Heart right ventricle (tissue), 16 donors: ENCODE results near the gene DPYSL3. TPM values are rescaled to one million over a fixed set of nuclear protein-coding genes. Genes with fewer than 3 reads are reported as not detected.
A peak's percentile ranks its signal among the peaks of the same experiment; 100 is the strongest.

ENCODE experiments used
- ATAC-seq, 8 donors: fragments of 200-7000 bp; cut with Tn5 transposase; one replicate each; pipeline ENCODE4 v1.9.1; 2020; ENCODE audit warnings: mild to moderate bottlenecking in 8 of 8, moderate library complexity in 8 of 8, moderate number of reproducible peaks in 1 of 8
- DNase-seq, 2 donors: peaks; one replicate each; pipeline ENCODE4 v3.0.0-alpha.2; 2020
- H3K27ac ChIP-seq, 10 donors: fragments of 200-600 bp; sonication (generic) in 2 of 10; one replicate each; pipeline versions ENCODE4 v1.5.0 to v1.8.0; 2020 to 2022; ENCODE audit warnings: mild to moderate bottlenecking in 3 of 10
- H3K27me3 ChIP-seq, 7 donors: fragments of 200-600 bp; one replicate each; pipeline ENCODE4 v1.8.0; 2021 to 2022; ENCODE audit warnings: mild to moderate bottlenecking in 2 of 7
- H3K36me3 ChIP-seq, 9 donors: fragments of 200-600 bp; sonication (generic) in 1 of 9; one replicate each; pipeline versions ENCODE4 v1.5.0 to v1.8.0; 2020 to 2022; ENCODE audit warnings: mild to moderate bottlenecking in 2 of 9
- H3K4me1 ChIP-seq, 9 donors: fragments of 200-600 bp; sonication (generic) in 1 of 9; one replicate each; pipeline versions ENCODE4 v1.5.0 to v1.8.0; 2020 to 2022; ENCODE audit warnings: mild to moderate bottlenecking in 4 of 9
- H3K4me3 ChIP-seq, 10 donors: fragments of 200-600 bp; sonication (generic) in 2 of 10; one replicate each; pipeline versions ENCODE4 v1.5.0 to v1.8.0; 2020 to 2022; ENCODE audit warnings: mild to moderate bottlenecking in 7 of 10, moderate library complexity in 2 of 10
- H3K9me3 ChIP-seq, 11 donors: fragments of 200-600 bp in 10 of 11; sonication (generic) in 2 of 11; one replicate each; pipeline versions ENCODE4 v1.5.0 to v1.8.0; 2013 to 2022; ENCODE audit warnings: mild to moderate bottlenecking in 2 of 11, control low read depth in 1 of 11, moderate library complexity in 1 of 11
- CTCF ChIP-seq, 9 donors: fragments of 200-600 bp; sonication (generic) in 2 of 9; IDR thresholded peaks; one replicate each; pipeline versions ENCODE4 v1.5.0 to v1.8.0; 2021 to 2022; ENCODE audit warnings: antibody characterized with exemption in 9 of 9, mild to moderate bottlenecking in 5 of 9, moderate library complexity in 1 of 9
- WGBS, 2 donors: extraction: QIAGEN DNeasy Blood & Tissue Kit; methylation state at CpG; one replicate each; pipeline ENCODE4 v1.1.7; 2013; ENCODE audit warnings: inconsistent platforms in 1 of 2; 5-methylcytosine and 5-hydroxymethylcytosine counted together
- intact Hi-C, 10 donors: fragments of 100-400 bp; cut with DNase I; formaldehyde crosslinking; loops; one replicate each; pipeline versions ENCODE4 v1.11.1 to v1.14.2; 2022
- polyA plus RNA-seq, 2 donors: library from polyadenylated mRNA; stranded (reverse); fragments of 200-250 nt; gene quantifications; one replicate each; pipeline ENCODE4 v1.2.3, GENCODE V29; 2013
- total RNA-seq, 10 donors: library from RNA; stranded (reverse); fragmentation: NEBNext Ultra II Directional in 3 of 10; extraction: Animal tissue kit (Norgen Biotek cat#: 25700) in 3 of 10; gene quantifications; one replicate each; pipeline versions ENCODE4 v1.2.1 to v1.2.4, GENCODE V29; 2021 to 2023
- donor health status: Arrhythmogenic right ventricular cardiomyopathy.
- donor health status: ischemic (EF 13 %, LVEDD 7.1; RV severe dilation, severe dysfunction).
- donor health status: healthy with polysubstance abuse.
- donor health status: DM: no; HTN: yes; CAD: no.
- donor health status: DM: no; HTN: no; CAD: no.
- donor health status: ischemic (EF 25% LVEDD 6.9; RV normal size, moderate dysfunction).
- donor health status: ischemic (EF 25% LVEDD 5.7; RV mildly dilated, moderate dysfunction).
- donor health status: healthy.
- donor health status: DM: yes; HTN: yes; CAD: no.
- donor health status: Ischemic cardiomyopathy.
- donor health status: ischemic (EF 35%, LVEDD 5.7; RV mildly dilated, moderate dysfunction).
- donor health status: nonischemic (EF 11% LVEDD 7.7; RV severe dilation, severe dysfunction).
- donor health status: DM: yes; HTN: yes; CAD: no.
- donor health status: PGD.
- donor health status: ischemic (EF 29% LVEDD 5.4; RV normal size, mild dysfunction).
- donor health status: nonischemic (EF 23%, LVEDD 6.1; RV moderate dilation, normal function).

Gene DPYSL3
- total and polyA plus RNA-seq, 12 donors: 15.2 to 27.4 (median 20.3) TPM

- intact Hi-C loops: loop anchor here in 2 of 10 donors (5.0 kb wide), 1 partner anchor 34 kb away; no protein-coding TSS in a partner anchor
- DNase-seq (no peak), ATAC-seq (peak in 5 of 8 donors; percentile 8 to 47 (median 21))
- Histone ChIP-seq H3K4me1 (peaks cover 0 to 40% (median 10%) of the 10 kb centered on the region in 9 donors), H3K9me3 (no peaks in the 10 kb centered on the region), H3K4me3 (no peak overlapping the region), H3K27ac (peak overlapping the region in 8 of 10 donors; percentile 12 to 74 (median 55)), H3K36me3 (no peaks in the 10 kb centered on the region), H3K27me3 (peaks cover 0 to 4% (median 0%) of the 10 kb centered on the region in 7 donors)
- no peak for TF ChIP-seq CTCF (IDR thresholded peaks at IDR 0.05)
- 80 to 85% methylated on average over 2 of the region's 2 CpGs for WGBS, 2 donors
Observed at GRCh38 chr5:147445917-147446316, 64.0 kb downstream of the DPYSL3 start.

- Histone ChIP-seq H3K4me1 (peaks cover 0 to 40% (median 10%) of the 10 kb centered on the region in 9 donors), H3K4me3 (no peak overlapping the region), H3K27ac (peak overlapping the region in 6 of 10 donors; percentile 12 to 74 (median 46)), H3K36me3 (no peaks in the 10 kb centered on the region), H3K9me3 (no peaks in the 10 kb centered on the region), H3K27me3 (no peaks in the 10 kb centered on the region)
- ATAC-seq: peak in 4 of 8 donors; percentile 32 to 41 (median 37)
- no peak for DNase-seq
- intact Hi-C loops: loop anchor here in 2 of 10 donors (5.0 kb wide), 1 partner anchor 33 kb away; no protein-coding TSS in a partner anchor
- no peak for TF ChIP-seq CTCF (IDR thresholded peaks at IDR 0.05)
Observed at GRCh38 chr5:147445090-147445489, 64.8 kb downstream of the DPYSL3 start.

- WGBS, 2 donors: 73 to 74% methylated on average over 6 of the region's 6 CpGs
- ATAC-seq: no peak
- intact Hi-C loops: no loop called here
- peaks cover 0 to 39% (median 16%) of the 10 kb centered on the region in 9 donors for H3K4me1 ChIP-seq
- no peak for DNase-seq
- H3K27ac ChIP-seq: peak overlapping the region in 1 of 10 donors; percentile 4
- no peak overlapping the region for H3K4me3 ChIP-seq
- no peak for TF ChIP-seq CTCF (IDR thresholded peaks at IDR 0.05)
- no peaks in the 10 kb centered on the region for H3K27me3 ChIP-seq
- no peaks in the 10 kb centered on the region for H3K36me3 ChIP-seq
- no peaks in the 10 kb centered on the region for H3K9me3 ChIP-seq
Observed at GRCh38 chr5:147442224-147442623, 67.6 kb downstream of the DPYSL3 start.

- TF ChIP-seq CTCF (IDR thresholded peaks at IDR 0.05): no peak
- Histone ChIP-seq H3K27ac (no peak overlapping the region), H3K9me3 (no peaks in the 10 kb centered on the region), H3K4me3 (no peak overlapping the region), H3K4me1 (peaks cover 0 to 39% (median 22%) of the 10 kb centered on the region in 9 donors), H3K36me3 (no peaks in the 10 kb centered on the region), H3K27me3 (no peaks in the 10 kb centered on the region)
- intact Hi-C loops: no loop called here
- 93 to 95% methylated on average over 3 of the region's 3 CpGs for WGBS, 2 donors
- no peak for ATAC-seq
- DNase-seq: no peak
Observed at GRCh38 chr5:147441191-147441695, 68.6 kb downstream of the DPYSL3 start.
